G401 (cell line): ENCODE measurements around the gene ZNF469. TPM values are rescaled to one million over a fixed set of nuclear protein-coding genes. Genes with fewer than 3 reads are reported as not detected.

Source experiments
- DNase-seq: peaks from one replicate; pipeline ENCODE4 v3.0.0-alpha.2; 2015; ENCODE audit warnings: low spot score
- in situ Hi-C: cut with HindIII; loops from 2 replicates; pipeline ENCODE4 v1.10.0; 2016; ENCODE audit warnings: low sequenced_read_pairs, mixed read lengths
- total RNA-seq: library from RNA; depleted of rRNA; stranded (reverse); fragments of >200 nt; shearing (Covaris generic); gene quantifications from 2 replicates; pipeline ENCODE4 v1.2.3, GENCODE V29; 2014

Gene ZNF469
- total RNA-seq, 1 experiment from 2014 or later: 0.34 TPM

GRCh38 chr16:88385831-88386815 is 3.4 kb downstream of the ZNF469 start:
- DNase-seq: no peak
- in situ Hi-C loops: no loop called here

DNA sequence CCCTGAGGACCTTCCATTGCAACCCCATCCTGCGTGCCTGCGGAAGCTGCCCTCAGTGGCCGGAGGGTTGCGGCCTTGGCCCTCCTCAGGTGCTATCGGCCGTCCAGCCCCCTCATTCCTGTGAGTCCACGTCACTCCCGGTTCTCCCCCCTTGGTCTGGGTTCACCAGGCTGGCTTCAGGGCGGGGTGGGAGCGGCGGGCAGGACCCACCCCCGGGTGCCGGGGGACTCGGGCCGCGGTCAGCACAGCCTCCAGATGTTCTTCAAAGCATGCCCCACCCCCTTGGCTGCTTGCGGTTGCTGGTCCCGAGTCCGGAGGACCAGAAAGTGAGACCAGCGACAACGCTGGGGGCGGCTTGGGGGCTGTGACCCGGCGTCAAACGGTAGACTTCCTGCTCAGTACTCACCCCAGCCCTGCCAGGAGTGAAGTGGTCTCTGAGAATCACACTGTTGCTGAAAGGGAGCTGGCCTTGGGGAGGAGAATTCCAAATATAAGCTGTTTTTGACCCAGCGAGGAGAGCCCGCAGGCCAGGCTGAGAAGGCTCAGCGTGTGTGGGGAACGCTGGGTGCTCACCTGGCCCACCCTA is 4.5 kb downstream of the ZNF469 start:
- in situ Hi-C loops: no loop called here
- no peak for DNase-seq

DNA sequence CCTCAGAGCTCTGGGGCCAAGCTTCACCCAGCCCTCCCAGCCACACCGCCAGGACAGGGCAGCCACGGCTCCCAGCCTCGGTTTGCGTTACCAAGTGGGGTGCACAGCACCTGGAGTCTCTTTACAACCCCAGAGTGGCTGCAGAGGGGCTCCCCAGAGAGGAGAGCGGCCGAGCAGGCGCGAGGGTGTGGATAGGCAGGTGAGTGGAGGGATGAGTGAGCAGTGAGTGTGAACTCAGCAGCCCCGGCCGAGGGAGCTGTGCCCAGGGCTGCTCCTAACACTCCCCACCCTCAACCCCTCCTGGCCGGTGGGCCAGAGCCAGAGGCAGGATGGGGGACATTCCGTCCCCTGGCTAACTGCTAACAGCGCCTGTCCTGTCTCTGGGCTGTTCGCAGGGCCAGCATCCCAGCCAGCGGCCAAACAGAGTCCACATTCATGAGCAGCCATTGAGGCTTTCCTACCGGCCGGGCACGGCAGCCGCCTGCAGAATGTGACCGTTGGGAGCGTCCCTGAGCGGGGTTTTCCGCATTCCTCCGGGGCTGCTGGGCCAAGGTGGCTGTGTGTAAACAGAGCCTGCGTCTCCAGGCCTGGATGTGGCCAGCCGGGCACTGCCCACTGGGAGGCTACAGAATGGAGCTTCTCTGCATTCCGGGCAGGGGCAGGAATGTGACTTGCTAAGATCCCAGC is 5.3 kb downstream of the ZNF469 start:
- in situ Hi-C loops: no loop called here
- no peak for DNase-seq

GRCh38 chr16:88389191-88389590 is 6.4 kb downstream of the ZNF469 start:
- in situ Hi-C loops: no loop called here

GRCh38 chr16:88389621-88390160 is 6.9 kb downstream of the ZNF469 start:
- in situ Hi-C loops: no loop called here
- no peak for DNase-seq

More at GRCh38 chr16:88389191-88389590, 6.4 kb downstream of the ZNF469 start:
- DNase-seq: no peak

DNA sequence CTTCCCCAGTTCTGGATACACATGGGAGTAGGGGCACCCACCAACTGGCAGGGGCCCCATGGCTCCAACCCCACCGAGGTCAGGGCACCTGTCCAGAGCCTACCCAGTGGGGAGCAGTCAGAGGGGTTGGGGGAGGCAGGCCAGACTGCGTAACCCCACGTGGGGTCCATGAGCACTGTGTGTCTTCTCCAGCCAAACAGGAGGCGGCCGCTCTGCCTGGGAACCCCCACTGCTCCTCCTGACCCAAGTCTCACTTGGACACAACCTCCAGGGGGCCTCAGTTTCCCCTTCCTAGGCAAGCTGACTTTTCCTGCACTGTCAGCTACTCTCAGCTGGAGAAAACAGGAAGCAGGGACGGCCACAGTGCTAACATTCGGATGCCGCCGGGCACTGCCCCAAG is 7.5 kb downstream of the ZNF469 start:
- no peak for DNase-seq
- in situ Hi-C loops: no loop called here

GRCh38 chr16:88390735-88391134 is 8.0 kb downstream of the ZNF469 start:
- in situ Hi-C loops: no loop called here
- DNase-seq: peak; percentile 38

- in situ Hi-C loops: no loop called here
- peak; percentile 63 for DNase-seq
Observed at GRCh38 chr16:88391144-88391850, 8.5 kb downstream of the ZNF469 start.

DNA sequence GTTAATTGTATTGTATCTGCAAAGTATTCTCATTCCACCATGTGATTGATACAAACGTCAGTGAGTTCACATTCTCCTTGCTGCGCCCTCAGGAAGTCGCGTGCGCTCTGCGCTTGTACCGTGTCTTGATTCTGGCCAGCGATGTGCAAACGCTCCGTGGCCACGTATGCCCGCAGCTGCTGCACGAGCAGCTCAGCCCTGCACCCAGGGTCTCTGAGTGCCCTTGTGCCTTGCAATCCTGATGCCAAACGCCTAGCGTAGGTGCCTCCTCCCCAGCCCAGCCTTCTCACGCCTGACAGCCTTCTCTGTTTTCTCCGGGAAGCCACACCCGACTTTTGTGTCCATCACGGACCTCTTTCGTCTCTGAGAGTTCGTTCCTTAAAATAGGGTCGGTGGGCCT is 9.4 kb downstream of the ZNF469 start:
- no peak for DNase-seq
- in situ Hi-C loops: no loop called here

DNA sequence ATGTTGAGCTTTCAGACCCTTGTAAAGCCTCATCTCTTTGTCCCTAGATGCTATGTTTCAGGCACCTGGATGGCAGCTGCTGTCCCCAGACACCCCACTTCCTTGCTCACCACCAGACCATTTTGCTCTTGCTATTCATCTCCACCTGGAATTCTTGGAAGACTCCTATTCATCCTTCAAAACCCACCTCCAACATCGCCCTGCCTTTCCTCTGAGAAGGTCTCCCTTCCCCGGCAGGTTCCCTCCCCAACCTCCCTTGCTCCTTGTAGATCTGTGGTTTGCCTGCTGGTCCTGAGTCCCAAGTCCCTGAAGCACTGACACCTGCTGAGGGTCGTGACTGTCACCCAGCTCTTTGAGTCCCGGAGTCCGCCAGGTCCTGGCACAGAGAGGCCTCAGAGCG is 9.9 kb downstream of the ZNF469 start:
- in situ Hi-C loops: no loop called here
- DNase-seq: no peak

DNA sequence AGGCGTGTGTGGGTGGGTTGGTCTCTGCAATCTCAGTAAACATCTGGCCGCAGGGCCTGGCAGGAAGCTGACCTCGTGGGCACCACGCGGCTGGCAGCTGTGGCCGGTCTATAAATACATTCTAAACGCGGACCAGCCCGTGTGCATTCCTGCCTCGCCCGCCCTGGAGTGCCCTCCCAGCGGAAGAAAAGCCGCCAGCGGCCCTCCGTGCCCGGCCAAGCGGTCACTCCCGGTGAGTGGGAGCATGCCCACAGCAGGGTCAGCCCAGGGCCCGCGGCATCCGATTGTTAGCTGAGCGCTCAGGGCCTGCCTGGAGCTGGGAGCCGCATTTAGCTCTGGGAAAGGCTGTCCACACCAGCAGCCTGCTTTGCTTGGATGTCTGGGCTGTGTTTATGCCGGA is 10.3 kb downstream of the ZNF469 start:
- no peak for DNase-seq
- in situ Hi-C loops: no loop called here

DNA sequence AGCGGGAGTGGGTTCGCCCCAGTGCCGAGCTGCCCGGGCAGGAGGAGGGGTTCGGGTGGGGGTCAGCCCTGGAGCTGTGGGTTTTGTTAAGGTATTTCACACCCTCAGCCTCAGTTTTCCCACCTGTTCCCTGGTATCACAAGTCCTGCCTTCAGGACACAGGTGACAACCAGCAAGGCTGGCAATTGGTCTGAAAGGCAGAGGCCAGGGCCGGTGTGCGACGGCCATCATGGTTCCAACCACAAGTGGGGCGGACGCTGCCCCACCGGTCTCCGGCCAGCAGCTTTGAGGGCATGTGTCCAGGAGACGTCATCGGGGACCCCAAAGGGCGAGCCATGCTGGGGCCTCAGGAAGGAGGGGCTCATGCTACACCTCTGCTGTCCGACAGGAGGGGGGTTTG is 10.8 kb downstream of the ZNF469 start:
- no peak for DNase-seq
- in situ Hi-C loops: no loop called here

DNA sequence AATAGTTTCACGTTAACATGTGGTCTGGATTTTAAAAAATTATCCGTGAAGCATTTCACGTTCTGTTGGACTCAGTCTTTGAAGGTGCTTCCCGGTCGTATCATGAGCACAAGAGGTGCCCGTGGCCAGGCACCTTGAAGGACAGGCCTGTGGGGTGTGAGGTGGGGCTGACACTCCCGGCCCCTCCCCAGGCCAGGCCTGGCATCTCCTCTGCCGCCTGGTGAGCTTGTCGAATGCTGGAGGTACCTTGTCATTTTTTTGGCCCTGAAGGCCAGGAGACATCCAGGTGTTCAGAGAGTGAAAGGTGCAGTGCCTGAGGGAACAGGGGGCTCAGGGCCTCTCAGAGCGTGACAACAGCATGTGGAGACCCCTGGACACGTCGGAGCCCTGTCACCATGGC is 11.7 kb downstream of the ZNF469 start:
- DNase-seq: no peak
- in situ Hi-C loops: no loop called here

GRCh38 chr16:88395669-88396584 is 13.2 kb downstream of the ZNF469 start:
- DNase-seq: no peak
- in situ Hi-C loops: no loop called here

GRCh38 chr16:88398170-88398873 is 15.6 kb downstream of the ZNF469 start:
- in situ Hi-C loops: no loop called here
- DNase-seq: no peak

GRCh38 chr16:88398874-88399178 is 16.1 kb downstream of the ZNF469 start:
- no peak for DNase-seq
- in situ Hi-C loops: no loop called here

- in situ Hi-C loops: no loop called here
Observed at GRCh38 chr16:88400186-88400585, 17.4 kb downstream of the ZNF469 start.

More at GRCh38 chr16:88400186-88400585, 17.4 kb downstream of the ZNF469 start:
- DNase-seq: no peak
